ENCODE data around the gene MARCHF3. TPM values are rescaled to one million over a fixed set of nuclear protein-coding genes. Genes with fewer than 3 reads are reported as not detected.

MARCHF3 gene
- total and polyA plus RNA-seq, 5 experiments from 2014 or later, result 3.4 to 12.7 (median 9.3) TPM

DNA sequence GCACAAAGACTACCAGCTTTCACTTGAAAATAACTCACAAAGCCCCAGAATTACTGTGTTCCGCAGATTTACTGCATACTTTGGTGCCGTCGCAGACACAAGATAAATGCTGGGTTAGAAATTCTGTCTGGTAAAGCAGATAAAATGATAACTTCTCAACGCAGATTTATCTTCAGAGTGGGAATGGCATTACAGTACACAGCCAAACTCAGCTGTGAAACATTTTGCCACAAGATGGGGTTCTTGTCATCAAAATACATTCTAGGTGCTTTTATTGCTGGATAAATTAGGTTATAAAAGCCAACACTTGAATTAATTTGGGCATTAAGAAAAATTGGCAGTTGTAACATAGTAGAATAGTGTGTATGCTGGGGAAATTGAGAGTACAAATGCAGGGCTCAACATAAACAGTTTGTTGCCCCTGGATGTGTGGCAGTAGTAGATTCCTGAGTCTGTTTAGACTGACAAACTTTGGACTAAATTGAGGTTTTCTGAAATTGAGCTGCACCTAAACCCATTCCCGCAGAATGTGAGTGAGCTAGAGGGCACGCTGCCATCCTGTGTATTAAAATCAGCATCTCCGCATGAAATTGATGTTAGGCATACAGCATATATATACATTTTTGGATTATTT, 192.3 kb downstream of the MARCHF3 start:
- DNase-seq (peak in 2 of 10 donors; percentile 21 to 30), ATAC-seq (peak; percentile 32 to 54)
- Mint-ChIP-seq H3K27me3 (no peaks in the 10 kb centered on the region), H3K4me1 (no peaks in the 10 kb centered on the region), H3K36me3 (peaks cover 0 to 41% (median 21%) of the 10 kb centered on the region in 3 donors), H3K27ac (no peak overlapping the region), H3K4me3 (no peak overlapping the region), H3K9me3 (no peaks in the 10 kb centered on the region)
- POLR2A ChIA-PET, result interaction anchor here (1.0 to 3.8 kb wide), 2 partner anchors 14 to 18 kb away, joined by 3 to 22 read pairs; no protein-coding TSS in a partner anchor

GRCh38 chr5:126837242-126837641, 193.1 kb downstream of the MARCHF3 start:
- H3K9me3 Mint-ChIP-seq, result no peaks in the 10 kb centered on the region
- no peaks in the 10 kb centered on the region for H3K4me1 Mint-ChIP-seq
- H3K27ac Mint-ChIP-seq, result no peak overlapping the region
- H3K36me3 Mint-ChIP-seq, result peaks cover 0 to 48% (median 21%) of the 10 kb centered on the region in 3 donors
- no peak overlapping the region for H3K4me3 Mint-ChIP-seq
- ATAC-seq, result no peak
- POLR2A ChIA-PET, result interaction anchor here (0.5 to 3.8 kb wide), 5 partner anchors 8 to 135 kb away, joined by 3 to 22 read pairs (median 4); no protein-coding TSS in a partner anchor
- no peak for DNase-seq
- H3K27me3 Mint-ChIP-seq, result no peaks in the 10 kb centered on the region

- Mint-ChIP-seq H3K36me3 (peaks cover 0 to 48% (median 21%) of the 10 kb centered on the region in 3 donors), H3K4me1 (no peaks in the 10 kb centered on the region), H3K9me3 (no peaks in the 10 kb centered on the region), H3K27me3 (no peaks in the 10 kb centered on the region), H3K4me3 (no peak overlapping the region), H3K27ac (peak overlapping the region in 1 of 10 donors; percentile 43)
- ATAC-seq, result no peak
- POLR2A ChIA-PET, result interaction anchor here (0.6 to 3.8 kb wide), 4 partner anchors 9 to 16 kb away, joined by 3 to 22 read pairs (median 4); no protein-coding TSS in a partner anchor
- no peak for DNase-seq
Measured at GRCh38 chr5:126836778-126837177, 193.6 kb downstream of the MARCHF3 start.

- ATAC-seq (no peak), DNase-seq (no peak)
- Mint-ChIP-seq H3K27me3 (no peaks in the 10 kb centered on the region), H3K9me3 (no peaks in the 10 kb centered on the region), H3K36me3 (peaks cover 4 to 79% (median 39%) of the 10 kb centered on the region in 3 donors), H3K4me1 (no peaks in the 10 kb centered on the region), H3K27ac (peak overlapping the region in 2 of 10 donors; percentile 3), H3K4me3 (no peak overlapping the region)
- POLR2A ChIA-PET, result no interaction called here
Measured at GRCh38 chr5:126831156-126831555, 199.2 kb downstream of the MARCHF3 start.

DNA sequence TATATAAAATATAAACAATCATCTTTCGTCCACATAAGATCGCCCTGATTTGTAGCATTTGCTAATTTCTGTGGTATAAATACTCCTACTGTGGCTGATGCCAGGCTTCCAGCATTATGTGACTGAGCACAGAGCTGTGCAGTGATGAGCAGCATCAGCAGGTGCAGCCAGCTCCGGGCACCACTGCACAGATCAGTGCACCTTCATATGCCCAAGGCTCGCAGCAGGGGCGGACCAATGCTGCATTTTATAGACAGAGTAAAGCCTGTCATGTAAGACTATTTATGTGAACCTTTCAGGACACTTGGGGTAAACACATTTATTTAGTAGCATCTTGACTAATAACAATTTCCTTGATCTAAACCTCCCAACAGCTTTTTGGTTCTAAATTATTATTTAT, 200.3 kb downstream of the MARCHF3 start:
- H3K9me3 Mint-ChIP-seq, result no peaks in the 10 kb centered on the region
- no peak for ATAC-seq
- no peak for DNase-seq
- POLR2A ChIA-PET, result no interaction called here
- no peak overlapping the region for H3K27ac Mint-ChIP-seq
- H3K4me1 Mint-ChIP-seq, result no peaks in the 10 kb centered on the region
- H3K27me3 Mint-ChIP-seq, result no peaks in the 10 kb centered on the region
- H3K4me3 Mint-ChIP-seq, result no peak overlapping the region
- peaks cover 8 to 79% (median 41%) of the 10 kb centered on the region in 3 donors for H3K36me3 Mint-ChIP-seq

GRCh38 chr5:126829098-126829497, 201.3 kb downstream of the MARCHF3 start:
- no peaks in the 10 kb centered on the region for H3K4me1 Mint-ChIP-seq
- peak overlapping the region in 1 of 10 donors; percentile 55 for H3K27ac Mint-ChIP-seq
- ATAC-seq (no peak), DNase-seq (no peak)
- no peaks in the 10 kb centered on the region for H3K9me3 Mint-ChIP-seq
- no peaks in the 10 kb centered on the region for H3K27me3 Mint-ChIP-seq
- POLR2A ChIA-PET, result no interaction called here
- no peak overlapping the region for H3K4me3 Mint-ChIP-seq
- H3K36me3 Mint-ChIP-seq, result peaks cover 8 to 77% (median 35%) of the 10 kb centered on the region in 3 donors

- Mint-ChIP-seq H3K27me3 (no peaks in the 10 kb centered on the region), H3K9me3 (no peaks in the 10 kb centered on the region), H3K27ac (no peak overlapping the region), H3K36me3 (peaks cover 8 to 81% (median 28%) of the 10 kb centered on the region in 3 donors), H3K4me3 (no peak overlapping the region), H3K4me1 (no peaks in the 10 kb centered on the region)
- no peak for DNase-seq
- POLR2A ChIA-PET, result no interaction called here
- no peak for ATAC-seq
Measured at GRCh38 chr5:126826619-126827215, 203.6 kb downstream of the MARCHF3 start.

DNA sequence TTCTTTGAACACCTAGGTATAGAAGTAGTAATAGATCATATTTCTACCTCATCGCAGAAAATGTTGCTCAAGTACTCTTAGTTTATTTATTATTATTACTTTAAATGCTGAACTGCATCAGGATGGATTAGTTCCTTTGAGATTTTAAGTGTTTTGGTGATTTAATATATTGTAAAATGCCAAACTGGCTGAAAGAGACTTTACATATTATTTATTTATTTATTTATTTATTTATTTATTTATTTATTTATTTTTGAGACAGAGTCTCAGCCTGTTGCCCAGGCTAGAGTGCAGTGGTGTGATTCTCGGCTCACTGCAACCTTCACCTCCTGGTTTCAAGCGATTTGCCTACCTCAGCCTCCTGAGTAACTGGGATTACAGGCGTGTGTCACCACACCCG, 211.1 kb downstream of the MARCHF3 start:
- DNase-seq (no peak), ATAC-seq (no peak)
- Mint-ChIP-seq H3K36me3 (peaks cover 0 to 77% (median 18%) of the 10 kb centered on the region in 3 donors), H3K27ac (no peak overlapping the region), H3K27me3 (no peaks in the 10 kb centered on the region), H3K9me3 (no peaks in the 10 kb centered on the region), H3K4me3 (no peak overlapping the region), H3K4me1 (peaks cover 0 to 2% (median under 1%) of the 10 kb centered on the region in 4 donors)
- POLR2A ChIA-PET, result interaction anchor here (0.6 kb wide), 1 partner anchor 323 kb away, joined by 3 read pairs; no protein-coding TSS in a partner anchor

GRCh38 chr5:126818736-126819135, 211.6 kb downstream of the MARCHF3 start:
- Mint-ChIP-seq H3K4me1 (peaks cover 0 to 4% (median 2%) of the 10 kb centered on the region in 4 donors), H3K27ac (no peak overlapping the region), H3K36me3 (peaks cover 0 to 81% (median 21%) of the 10 kb centered on the region in 3 donors), H3K9me3 (no peaks in the 10 kb centered on the region), H3K27me3 (no peaks in the 10 kb centered on the region), H3K4me3 (no peak overlapping the region)
- POLR2A ChIA-PET, result no interaction called here
- DNase-seq (no peak), ATAC-seq (no peak)

Other genes with a start within 250 kb of the MARCHF3 start
- gene C5orf63, start 42.9 kb upstream of the MARCHF3 start, total RNA-seq, result 10 to 100 TPM; 19.2 to 23.7 TPM
- 1 to 10 TPM; 4.2 to 5.7 (median 4.6) TPM for gene C5orf63, start 42.9 kb upstream of the MARCHF3 start, polyA plus RNA-seq

All from naive thymus-derived CD8-positive, alpha-beta T cell (primary cell).